LHCN-M2 (cell line): ENCODE measurements around the gene NUP93. TPM values are rescaled to one million over a fixed set of nuclear protein-coding genes. Genes with fewer than 3 reads are reported as not detected.

Source experiments
- DNase-seq: peaks from one replicate; pipeline ENCODE4 v3.0.0-alpha.2; 2012; ENCODE audit warnings: low read depth
- total RNA-seq: library from RNA; depleted of rRNA; stranded (reverse); fragments of >200 nt; gene quantifications from 2 replicates; pipeline ENCODE4 v1.2.3, GENCODE V29; 2014

NUP93 gene
- total RNA-seq, 1 experiment from 2014 or later: 81.9 TPM

DNA sequence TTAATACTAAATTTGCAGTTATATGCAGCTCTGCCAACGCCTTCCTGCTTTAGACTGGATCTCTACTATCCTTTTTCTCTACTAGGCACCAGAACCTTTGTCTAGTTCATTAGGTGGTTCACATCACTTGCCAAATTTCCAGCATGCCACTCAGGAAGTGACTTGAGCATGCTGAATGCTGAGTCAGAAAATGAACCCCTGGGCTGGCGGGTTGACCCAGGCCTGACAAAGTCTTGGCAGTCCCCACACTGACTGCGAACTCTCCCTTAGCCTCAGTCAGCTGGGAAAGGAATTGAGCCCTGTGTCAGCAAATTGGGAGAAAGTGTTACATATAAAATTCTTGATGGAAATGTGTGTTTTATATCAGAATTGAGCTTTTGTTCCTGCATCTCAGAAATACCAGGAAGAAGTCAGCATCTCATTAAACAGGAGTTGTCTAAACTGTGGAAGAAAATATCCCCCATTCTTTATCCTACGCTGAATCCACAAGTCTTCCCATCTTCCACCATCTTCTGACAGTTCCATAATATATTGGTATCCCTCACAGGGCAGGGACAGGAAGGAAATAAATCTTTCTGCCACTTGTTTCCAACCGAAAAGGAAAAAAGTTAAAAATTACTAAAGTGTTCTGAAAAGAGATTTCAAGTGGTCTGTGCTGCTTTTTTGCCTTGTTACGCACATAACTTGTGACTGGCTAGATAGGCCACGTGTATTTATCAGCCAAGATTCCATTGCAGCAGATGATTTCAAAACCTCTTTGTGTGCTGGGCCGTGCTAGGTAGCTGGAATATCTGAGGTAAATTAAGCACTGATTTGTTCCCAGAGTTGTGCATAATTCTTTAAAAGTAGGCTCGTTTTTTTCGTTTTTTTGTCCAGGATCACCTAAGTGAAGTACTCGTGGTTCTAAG is 118.4 kb downstream of the NUP93 start:
- peak; percentile 72 for DNase-seq

DNA sequence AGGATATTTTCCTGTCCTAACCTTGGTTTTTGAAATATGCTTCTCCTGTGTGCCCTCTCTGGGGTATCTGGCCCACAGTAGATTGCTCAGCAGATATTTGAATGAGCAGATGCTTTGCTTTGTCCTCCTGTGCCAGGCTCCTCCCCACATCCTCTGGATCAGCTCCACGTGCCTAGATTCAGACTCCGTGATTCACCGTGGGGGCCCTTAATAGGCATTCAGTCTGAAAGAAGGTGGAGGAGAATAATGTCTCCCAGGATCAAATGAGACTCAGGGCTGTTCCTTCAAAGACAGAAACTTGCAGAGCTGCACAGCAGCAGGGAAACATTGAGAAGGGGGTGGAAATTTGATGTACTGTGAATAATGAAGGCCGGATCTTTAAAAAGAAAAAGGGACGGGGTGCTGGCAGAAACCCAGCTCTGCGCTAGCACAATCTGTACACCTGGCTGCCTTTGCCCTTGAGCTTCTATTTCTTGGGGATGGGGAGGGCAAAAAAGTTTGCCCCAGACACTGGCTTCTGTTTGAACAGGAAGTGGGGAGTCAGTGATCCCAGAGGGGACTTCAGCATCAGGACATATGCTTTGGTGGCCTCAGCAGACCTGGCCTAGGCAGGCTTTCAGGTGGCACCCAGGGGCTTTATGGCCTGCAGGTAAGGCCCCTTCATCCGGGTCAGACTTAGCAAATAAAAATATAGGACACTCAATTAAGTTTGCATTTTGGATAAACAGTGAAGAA is 119.2 kb downstream of the NUP93 start:
- DNase-seq: peak; percentile 81

DNA sequence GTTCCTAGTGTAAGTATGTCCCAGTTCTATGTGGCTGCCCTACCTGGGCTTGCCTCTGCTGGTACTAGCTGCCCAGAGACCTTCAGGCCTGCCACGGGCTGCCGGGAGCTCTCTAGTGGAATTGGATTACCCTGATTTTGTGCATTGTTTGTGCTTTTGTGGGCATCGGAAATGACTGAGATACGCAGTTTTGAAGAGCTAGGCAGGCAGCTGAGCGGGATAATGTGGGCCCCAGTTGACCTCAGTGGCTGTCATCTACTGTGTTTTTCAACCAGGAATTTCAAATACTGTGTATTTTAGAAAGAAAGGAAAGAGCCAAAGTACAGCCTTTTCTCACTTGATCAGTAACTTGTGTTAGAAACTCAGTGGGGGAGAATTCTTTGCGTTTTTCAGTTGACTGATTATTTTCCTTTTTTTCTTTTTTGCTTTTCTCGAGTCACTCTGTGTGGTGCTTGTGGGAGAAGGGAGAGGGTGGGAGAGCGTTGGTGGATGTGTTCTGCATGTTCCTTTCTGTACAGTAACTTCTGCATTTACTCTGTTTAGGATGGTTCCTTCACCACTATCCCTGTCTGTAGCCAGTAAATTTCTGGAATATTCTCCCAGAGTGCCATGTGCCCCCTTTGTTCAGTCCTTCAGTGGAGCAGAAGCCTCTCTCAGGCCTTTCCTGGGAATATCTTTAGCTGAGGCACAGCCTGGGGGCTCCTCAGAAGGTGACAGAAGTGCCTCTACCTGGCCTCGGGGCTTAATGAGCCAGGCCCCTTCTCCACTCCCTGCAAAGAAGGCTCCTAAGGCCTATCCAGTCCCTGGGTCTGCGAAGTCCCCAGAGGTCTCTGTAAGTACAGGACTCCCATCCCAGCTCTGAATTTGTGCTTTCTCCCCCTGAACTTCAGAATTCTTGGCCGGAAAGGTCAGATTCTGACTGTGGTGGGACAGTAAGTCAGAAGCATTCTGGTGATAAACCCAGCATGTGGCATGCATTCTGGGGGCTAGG is 120.1 kb downstream of the NUP93 start:
- no peak for DNase-seq

DNA sequence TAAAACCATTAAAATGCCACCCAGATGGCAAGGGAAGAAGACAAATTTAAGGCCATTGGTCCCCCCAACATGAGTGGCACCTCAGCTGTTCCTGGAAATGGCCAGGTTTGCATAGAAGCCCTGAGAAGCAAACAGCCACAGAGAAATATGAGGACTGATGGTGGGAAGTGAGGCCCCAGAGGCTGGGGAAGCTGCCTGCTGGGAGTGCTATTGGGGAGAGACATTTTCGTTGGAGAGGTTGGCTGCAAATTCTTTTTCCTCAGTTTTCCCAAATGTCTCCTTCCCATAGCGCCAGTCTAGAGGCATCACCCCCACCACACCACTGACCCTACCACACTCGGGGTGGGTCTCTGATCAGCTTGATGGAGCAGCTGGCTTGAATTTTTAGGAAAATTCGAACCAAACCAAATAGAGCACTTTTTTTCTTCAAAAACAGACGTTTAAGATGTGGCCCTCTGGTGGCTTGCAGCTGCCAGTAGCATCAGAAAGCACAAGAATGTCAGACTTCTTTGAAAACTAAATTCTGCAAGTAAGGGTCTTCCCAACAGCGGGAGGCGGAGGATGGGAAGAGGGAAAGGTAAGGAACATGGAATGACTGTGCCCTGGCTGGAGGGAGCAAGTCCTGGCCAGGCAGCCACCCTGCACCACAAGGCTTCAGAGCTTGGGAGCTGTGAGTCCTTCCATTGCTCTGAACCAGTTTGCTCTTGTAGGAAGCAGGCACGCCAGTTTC is 121.9 kb downstream of the NUP93 start:
- no peak for DNase-seq

DNA sequence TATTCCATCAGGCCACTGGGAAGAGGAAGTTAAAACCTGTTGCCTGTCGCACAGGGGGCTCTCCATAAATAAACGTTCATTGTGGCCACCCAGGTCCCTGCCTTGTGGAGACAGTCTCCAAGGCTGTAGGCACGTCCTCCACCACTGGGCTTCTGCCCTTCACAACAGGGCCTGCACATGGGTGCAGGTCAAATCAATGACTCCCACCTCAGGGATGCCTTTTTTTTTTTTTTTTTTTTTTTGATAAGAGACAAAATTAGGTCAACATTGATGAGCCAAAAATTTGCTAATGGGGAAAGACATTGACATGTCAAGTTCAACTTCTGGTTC is 122.4 kb downstream of the NUP93 start:
- no peak for DNase-seq

DNA sequence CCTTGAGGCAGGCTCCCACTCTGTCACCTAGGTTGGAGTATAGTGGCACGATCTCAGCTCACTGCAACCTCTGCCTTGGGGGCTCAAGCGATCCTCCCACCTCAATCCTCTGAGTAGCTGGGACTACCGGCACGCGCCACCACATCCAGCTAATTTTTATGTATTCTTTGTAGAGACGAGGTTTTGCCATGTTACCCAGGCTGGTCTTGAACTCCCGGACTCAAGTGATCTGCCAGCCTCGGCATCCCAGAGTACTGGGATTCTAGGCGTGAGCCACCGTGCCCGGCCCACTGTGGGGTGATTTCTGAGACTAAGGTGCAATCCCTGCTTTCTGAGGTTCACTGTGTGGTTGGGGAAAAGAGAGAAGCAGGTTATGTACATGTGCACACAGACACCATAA is 123.0 kb downstream of the NUP93 start:
- no peak for DNase-seq

DNA sequence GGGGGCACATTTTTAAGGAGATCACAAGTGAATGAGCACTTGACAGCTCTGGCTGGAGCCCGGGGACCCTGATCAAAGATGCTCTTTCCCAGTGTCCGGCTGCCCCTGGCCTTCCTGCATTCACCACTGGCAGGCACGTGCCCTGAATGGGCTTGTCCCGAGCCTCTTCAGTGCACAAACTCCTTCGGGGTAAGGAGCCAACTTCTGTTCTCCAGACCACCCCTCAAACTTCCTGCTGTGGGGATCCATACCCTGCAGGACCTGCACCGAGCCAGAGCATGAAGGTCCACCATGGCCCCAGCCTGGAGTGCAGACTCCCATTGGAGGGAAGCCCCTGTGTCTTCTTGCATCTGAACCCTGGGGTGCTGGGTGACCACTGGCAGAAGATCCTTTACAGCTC is 125.3 kb downstream of the NUP93 start:
- DNase-seq: no peak

DNA sequence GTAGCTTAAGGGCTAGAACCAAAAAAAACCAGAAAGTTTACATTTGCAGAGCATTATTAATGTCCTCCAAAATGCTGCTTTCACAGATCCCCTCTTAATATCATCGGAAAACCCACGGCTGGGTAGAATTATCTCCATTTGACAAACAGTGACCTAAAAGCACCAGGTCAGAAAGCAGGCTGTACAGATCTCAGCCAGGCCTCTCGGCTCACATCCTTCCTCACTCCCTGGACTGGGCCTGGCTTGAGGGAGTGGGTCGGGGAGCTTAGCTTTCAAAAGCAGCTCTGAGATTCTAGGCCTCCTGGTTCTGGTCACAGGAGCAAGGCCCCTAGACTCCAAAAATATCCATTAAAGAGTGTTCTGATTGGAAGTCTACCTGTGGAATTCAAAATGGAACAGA is 126.0 kb downstream of the NUP93 start:
- no peak for DNase-seq

DNA sequence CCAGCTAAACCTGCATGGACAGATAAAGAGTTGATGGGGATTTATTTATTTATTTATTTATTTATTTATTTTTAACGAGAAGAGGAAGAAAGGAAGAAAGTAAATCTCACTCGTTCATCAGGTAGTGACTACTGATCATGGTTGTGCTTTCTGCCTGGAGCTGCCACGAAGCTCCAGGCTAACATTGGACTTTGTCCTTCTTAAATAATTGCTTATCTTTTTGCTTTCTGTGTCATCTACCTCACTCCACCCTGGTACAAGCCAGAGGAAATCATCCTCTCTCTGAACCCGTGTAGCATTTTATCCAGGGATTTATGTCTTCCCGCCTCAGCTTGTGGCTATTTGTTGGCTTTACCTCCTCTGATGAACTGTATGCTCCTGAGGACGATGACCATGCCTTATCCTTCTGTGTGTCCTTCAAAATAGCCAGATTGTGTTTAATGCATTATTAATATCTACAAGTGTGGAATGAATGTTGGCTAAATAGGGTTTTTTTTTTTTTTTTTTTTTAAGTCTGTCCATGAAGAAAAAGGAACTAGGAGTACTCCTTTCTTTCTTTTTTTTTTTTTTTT is 127.0 kb downstream of the NUP93 start:
- DNase-seq: no peak

DNA sequence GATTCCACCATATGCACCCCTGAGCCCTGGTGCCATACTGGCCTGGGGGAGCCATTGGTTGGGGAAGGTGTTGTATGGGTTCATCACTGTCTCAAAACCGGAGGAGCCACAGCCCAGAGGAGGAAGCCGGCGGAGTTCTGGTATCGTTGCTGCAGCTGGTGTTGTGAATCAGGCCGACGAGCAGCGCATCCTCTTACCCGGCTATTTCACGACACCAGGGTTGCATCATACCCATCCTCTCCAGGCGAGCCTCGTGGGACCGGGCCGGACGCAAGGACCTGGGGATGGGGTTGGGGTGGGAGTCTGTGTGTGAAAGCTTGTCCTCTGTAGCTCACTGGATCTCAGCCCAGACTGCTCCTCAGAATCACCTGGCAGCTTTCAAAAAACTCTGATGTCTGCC is 128.4 kb downstream of the NUP93 start:
- DNase-seq: no peak

DNA sequence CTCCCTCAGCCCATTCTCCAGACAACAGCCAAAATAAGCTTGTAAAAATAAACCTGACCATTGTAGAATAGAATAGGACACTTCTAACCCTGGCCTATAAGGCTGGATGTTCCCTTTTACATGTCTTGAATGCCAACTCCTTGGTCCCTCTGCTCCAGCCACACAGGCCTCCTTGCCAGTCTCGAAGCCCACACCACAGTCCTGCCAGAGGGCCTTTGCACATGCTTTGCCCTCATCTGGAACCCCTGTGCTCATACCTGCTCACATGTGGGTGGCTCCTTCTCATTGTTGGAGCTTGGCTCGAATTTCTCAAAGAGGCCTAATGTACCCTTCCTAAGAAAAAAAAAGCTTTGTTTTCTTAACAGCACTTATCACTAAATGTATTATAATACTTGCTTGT is 129.7 kb downstream of the NUP93 start:
- no peak for DNase-seq

DNA sequence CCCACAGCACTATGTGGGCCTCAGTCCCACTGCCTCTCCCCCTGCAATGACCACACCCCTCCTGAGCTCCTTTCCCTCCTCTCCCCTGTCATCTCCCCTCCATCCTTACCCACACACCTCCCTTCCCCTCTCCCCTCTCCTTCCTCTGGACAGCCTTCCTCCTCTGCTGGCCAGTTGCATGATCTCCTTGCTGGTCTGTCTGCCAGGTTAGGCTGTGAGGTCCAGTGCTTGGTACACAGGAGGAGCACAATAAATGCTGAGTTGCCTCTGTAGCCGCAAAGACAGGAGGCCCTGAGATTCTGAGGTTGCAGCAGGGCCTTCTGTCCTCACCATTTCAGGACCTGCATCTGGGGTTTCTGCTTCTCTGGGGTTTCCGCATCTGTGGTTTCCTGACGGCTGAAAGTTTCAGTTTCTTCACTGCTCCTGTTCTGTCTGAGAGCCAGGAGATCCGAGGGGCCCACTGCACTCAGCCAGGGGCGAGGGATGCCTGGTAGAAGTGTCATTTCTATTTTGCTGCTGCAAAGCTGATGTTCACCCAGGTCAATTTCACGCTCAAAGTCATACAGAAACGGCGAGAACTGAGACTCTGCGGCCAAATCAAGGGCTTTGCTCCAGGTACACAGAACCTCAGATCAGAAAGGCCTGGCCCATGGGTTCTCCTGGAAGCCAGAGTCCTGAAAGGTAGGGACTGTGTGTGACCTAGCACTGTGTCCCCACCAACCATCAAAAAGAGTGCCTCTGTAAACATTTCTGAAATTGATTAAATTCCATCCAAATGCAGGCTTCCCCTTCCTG is 130.5 kb downstream of the NUP93 start:
- DNase-seq: no peak

DNA sequence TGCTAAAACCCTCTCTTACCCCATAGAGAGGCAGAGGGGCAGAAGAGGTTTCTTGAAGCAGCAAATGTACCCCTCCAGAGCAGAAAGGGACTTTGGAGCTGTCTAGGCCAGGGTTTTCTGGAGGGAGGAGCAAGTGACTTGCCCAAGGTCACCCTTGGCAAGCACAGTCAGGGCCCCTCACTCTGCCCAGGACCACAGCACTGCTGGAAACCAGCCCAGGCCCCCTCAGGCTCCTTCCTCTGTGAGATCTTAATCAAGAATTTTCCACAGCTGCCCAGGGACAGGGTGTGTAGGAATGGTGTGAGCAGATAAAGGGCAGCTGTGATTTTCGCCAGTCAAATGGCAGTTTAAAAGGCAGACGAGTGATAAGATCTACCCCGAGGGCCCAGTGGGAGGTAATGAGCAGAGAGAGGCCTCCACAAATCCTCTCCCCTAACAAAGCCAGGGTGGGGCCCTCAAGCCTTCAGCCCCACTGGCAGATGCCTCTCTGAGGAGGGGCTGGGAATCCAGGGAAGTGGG is 131.2 kb downstream of the NUP93 start:
- DNase-seq: no peak

DNA sequence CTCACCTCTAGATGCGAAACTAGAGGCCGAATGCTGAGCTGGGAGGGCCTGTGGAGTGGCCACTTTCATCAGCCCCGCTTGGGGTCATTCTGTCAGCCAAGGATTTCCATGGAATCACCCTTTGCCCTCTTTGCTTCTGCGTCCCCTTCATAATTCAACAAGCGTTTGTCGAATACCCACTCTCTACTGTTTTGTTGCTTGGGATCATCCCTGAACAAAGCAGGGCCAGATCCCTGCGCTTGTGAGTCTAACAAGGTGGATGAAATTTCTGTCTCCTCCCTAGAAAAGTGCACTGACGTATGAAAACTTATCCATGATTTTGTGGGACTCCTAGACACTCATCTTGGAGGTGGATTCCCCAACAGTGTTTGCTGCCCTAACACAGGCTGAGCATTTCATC is 131.8 kb downstream of the NUP93 start:
- no peak for DNase-seq

DNA sequence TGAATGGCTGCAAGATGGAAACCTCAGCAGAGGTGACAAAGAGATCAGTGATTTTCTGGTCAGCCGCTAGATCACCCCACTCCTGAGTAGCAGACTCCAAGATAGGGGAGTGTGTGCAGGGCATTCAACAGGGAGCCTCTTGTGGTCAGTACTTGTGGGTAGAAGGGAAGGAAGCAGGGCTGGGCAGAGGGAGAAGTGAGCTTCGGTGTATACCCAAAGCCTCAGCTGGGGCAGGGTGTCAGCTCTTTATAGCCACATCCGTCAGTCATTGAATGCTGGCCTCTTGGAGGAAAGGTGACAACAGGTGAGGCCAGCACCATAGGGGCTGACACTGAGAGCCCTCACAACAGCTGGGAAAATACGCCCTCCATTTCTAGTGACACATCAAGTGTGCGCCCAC is 132.8 kb downstream of the NUP93 start:
- peak; percentile 18 for DNase-seq

DNA sequence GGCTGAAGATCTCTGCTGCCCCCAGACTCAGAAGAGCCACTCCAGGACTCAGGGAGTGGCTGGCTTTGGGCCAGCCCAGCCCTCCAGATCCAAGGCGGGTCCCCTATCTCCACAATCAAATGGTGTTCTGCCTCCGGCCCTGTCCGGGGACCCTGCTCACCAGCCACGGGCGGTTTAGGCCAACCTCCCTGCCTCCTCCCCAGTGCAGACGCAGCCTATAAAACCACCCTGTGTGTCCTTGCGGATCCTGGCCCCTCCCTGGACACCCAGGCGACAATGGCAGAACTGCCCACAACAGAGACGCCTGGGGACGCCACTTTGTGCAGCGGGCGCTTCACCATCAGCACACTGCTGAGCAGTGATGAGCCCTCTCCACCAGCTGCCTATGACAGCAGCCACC is 135.0 kb downstream of the NUP93 start, which contains the start of gene SLC12A3:
SLC12A3 (plus strand) TSS at position 248 of the 400 bp plus-strand sequence; CDS start at position 277, 29 bp downstream.
- DNase-seq: no peak

DNA sequence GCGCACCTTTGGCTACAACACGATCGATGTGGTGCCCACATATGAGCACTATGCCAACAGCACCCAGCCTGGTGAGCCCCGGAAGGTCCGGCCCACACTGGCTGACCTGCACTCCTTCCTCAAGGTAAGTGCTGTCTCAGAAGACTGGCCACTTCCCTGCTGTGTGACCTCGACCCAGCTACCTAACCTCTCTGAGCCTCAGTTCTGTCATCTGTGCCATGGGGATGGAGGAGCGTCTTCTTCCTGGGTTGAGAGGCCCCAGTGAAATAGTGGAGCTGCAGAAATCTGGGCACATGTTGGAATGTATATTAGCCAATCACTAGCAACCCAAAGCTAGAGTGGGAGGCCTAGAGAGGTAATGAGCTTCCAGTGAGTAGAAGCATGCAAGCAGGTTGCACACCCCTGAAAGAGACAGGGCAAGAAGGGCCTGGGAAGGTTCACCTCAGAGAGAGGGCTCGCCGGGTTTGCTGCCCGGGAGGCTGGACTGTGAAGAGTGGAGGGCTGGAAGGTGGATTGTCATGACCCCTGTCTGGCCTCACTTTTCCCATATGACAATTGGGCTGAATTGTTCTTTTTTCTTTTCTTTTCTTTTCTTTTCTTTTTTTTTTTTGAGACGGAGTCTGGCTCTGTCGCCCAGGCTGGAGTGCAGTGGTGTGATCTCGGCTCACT is 135.6 kb downstream of the NUP93 start:
- no peak for DNase-seq

DNA sequence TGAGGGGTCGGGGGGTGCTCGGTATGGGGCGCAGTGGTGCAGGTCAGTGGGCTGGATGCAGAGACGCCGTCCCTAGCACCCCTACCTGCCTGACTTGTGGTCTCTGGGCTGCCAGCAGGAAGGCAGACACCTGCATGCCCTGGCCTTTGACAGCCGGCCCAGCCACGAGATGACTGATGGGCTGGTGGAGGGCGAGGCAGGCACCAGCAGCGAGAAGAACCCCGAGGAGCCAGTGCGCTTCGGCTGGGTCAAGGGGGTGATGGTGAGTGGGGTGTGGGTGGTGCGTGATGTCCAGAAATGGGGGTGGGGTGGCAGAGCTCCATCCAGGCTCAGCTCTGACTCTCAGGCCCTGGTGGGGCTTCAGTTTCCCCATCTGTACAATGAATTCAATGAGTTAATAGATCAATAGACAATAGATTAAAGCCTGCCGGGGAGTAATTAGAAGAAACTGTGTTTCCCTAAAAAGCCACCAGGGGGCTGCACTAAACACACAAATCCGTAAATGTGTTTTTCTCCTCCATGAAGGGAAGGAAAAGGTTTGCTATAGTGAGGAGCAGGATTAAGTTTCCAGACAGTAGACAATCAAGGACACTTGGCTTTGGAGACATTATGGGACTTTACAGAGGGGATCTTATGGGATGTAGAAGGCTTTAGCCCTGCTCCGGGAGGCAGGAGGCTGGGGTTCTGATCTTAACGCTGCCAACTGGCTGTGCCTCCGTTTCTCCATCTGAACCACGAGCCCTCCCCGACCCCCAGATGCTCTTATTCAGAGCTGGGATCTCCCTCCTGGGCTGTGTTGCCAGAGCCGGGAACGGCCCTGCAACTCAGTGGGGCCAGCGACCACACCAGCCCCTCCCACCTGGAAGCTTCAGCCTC is 137.3 kb downstream of the NUP93 start:
- peak; percentile 70 for DNase-seq
